Measurements from ENCODE around the gene CST4. TPM values are rescaled to one million over a fixed set of nuclear protein-coding genes. Genes with fewer than 3 reads are reported as not detected.
"Not testable (repeated sequence)": the region's sequence is repeated elsewhere in the genome, so short reads cannot be mapped to it uniquely, and the experiment has no call there.

CST4 gene
- not detected for polyA plus RNA-seq (ENCODE audit: insufficient read length in 4 of 4)

GRCh38 chr20:23688684-23689398 is at the start of gene CST4:
TSS of gene CST4 (minus strand) at chr20:23689038. CDS start at chr20:23688969, 69 bp downstream.
- not testable (repeated sequence) for DNase-seq (ENCODE audit: low read depth in 4 of 4, low spot score in 3 of 4)

- not testable (repeated sequence) for DNase-seq (ENCODE audit: low read depth in 4 of 4, low spot score in 3 of 4)
These were observed 46.6 kb upstream of the CST4 start for GRCh38 chr20:23735391-23735790.

- not testable (repeated sequence) for DNase-seq (ENCODE audit: low read depth in 4 of 4, low spot score in 3 of 4)
These were observed 46.1 kb upstream of the CST4 start for GRCh38 chr20:23734949-23735348.

- not testable (repeated sequence) for DNase-seq (ENCODE audit: low read depth in 4 of 4, low spot score in 3 of 4)
These were observed 45.6 kb upstream of the CST4 start for GRCh38 chr20:23734440-23734839.

- DNase-seq (ENCODE audit: low read depth in 4 of 4, low spot score in 3 of 4) = no peak
These were observed 38.2 kb upstream of the CST4 start for GRCh38 chr20:23727016-23727415.

- no peak for DNase-seq (ENCODE audit: low read depth in 4 of 4, low spot score in 3 of 4)
These were observed 36.3 kb upstream of the CST4 start for GRCh38 chr20:23725102-23725501.

- not testable (repeated sequence) for DNase-seq (ENCODE audit: low read depth in 4 of 4, low spot score in 3 of 4)
These were observed 34.9 kb upstream of the CST4 start for GRCh38 chr20:23723659-23724307.

- DNase-seq (ENCODE audit: low read depth in 4 of 4, low spot score in 3 of 4) = not testable (repeated sequence)
These were observed 34.0 kb upstream of the CST4 start for GRCh38 chr20:23722851-23723250.

GRCh38 chr20:23721962-23722361 is 33.1 kb upstream of the CST4 start:
- no peak for DNase-seq (ENCODE audit: low read depth in 4 of 4, low spot score in 3 of 4)

- DNase-seq (ENCODE audit: low read depth in 4 of 4, low spot score in 3 of 4) = not testable (repeated sequence)
These were observed 30.5 kb upstream of the CST4 start for GRCh38 chr20:23719351-23719750.

GRCh38 chr20:23711778-23712177 is 22.9 kb upstream of the CST4 start:
- not testable (repeated sequence) for DNase-seq (ENCODE audit: low read depth in 4 of 4, low spot score in 3 of 4)

- DNase-seq (ENCODE audit: low read depth in 4 of 4, low spot score in 3 of 4) = no peak
These were observed 21.9 kb upstream of the CST4 start for GRCh38 chr20:23710771-23711170.

- no peak for DNase-seq (ENCODE audit: low read depth in 4 of 4, low spot score in 3 of 4)
These were observed 17.1 kb upstream of the CST4 start for GRCh38 chr20:23705895-23706294.

- DNase-seq (ENCODE audit: low read depth in 4 of 4, low spot score in 3 of 4) = no peak
These were observed 13.2 kb upstream of the CST4 start for GRCh38 chr20:23702021-23702420.

GRCh38 chr20:23700931-23701330 is 12.1 kb upstream of the CST4 start:
- DNase-seq (ENCODE audit: low read depth in 4 of 4, low spot score in 3 of 4) = no peak

GRCh38 chr20:23697947-23698346 is 9.1 kb upstream of the CST4 start:
- DNase-seq (ENCODE audit: low read depth in 4 of 4, low spot score in 3 of 4) = no peak

GRCh38 chr20:23695068-23695395 is 6.2 kb upstream of the CST4 start:
- DNase-seq (ENCODE audit: low read depth in 4 of 4, low spot score in 3 of 4) = not testable (repeated sequence)

GRCh38 chr20:23694178-23695067 is 5.6 kb upstream of the CST4 start:
- DNase-seq (ENCODE audit: low read depth in 4 of 4, low spot score in 3 of 4) = not testable (repeated sequence)

- not testable (repeated sequence) for DNase-seq (ENCODE audit: low read depth in 4 of 4, low spot score in 3 of 4)
These were observed 4.1 kb upstream of the CST4 start for GRCh38 chr20:23692725-23693619.

GRCh38 chr20:23691675-23692074 is 2.8 kb upstream of the CST4 start:
- no peak for DNase-seq (ENCODE audit: low read depth in 4 of 4, low spot score in 3 of 4)

Measured in left renal pelvis (tissue), 4 donors.